ENCODE data around the gene CST7. TPM values are rescaled to one million over a fixed set of nuclear protein-coding genes. Genes with fewer than 3 reads are reported as not detected.

Gene CST7
- polyA plus RNA-seq, 1 donor from 2014 or later, result not detected

DNA sequence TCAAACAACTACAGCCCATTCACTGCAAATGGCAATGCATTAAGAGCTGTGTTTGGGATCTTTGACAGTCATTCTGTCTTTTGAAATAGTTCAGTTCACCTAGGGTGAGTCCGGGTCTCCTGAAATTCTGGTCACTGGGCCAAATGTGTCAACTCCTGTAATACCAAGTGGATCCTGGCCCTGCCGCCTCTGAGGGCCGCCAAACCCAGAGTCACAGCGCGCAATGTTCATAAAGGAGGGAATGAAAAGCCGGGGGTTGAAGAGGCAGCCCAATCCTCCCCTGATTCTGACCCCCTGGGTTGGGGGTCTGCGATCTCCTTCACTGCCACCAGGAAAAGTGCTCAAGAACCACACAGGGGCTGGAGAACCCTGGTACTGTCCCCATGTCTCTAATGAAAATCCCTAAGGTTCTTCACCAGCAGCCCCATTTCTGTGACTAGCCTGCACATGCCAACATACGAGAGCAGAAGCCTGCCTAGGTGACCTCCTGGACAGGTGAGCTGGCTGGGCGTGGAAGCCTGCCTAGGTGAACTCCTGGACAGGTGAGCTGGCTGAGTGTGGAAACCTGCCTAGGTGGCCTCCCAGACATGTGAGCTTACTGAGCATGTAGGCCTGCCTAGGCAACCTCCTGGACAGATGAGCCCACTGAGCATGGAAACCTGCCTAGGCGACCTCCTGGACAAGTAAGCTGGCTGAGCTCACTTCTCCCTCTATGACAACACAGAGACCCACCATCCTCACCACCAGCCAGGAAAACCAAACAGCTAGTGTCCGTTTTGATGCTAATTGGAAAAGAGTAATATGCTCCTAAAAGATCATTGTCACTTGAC is 59.5 kb downstream of the CST7 start:
- TF ChIP-seq EZH2 (IDR thresholded peaks at IDR 0.05; ENCODE audit: borderline replicate concordance, insufficient read depth, low read length, poor library complexity, severe bottlenecking) (no peak), SMC3 (conservative IDR thresholded peaks at IDR 0.05; ENCODE audit: poor library complexity) (no peak), MXI1 (conservative IDR thresholded peaks at IDR 0.05; ENCODE audit: poor library complexity, severe bottlenecking) (no peak), POLR2AphosphoS5 (IDR thresholded peaks at IDR 0.05) (no peak), RAD21 (conservative IDR thresholded peaks at IDR 0.05) (no peak), TAF1 (IDR thresholded peaks at IDR 0.05; ENCODE audit: low read depth) (no peak), EP300 (conservative IDR thresholded peaks at IDR 0.05; ENCODE audit: poor library complexity, severe bottlenecking) (no peak), REST (IDR thresholded peaks at IDR 0.05; ENCODE audit: borderline replicate concordance) (no peak), CTCF (IDR thresholded peaks at IDR 0.05; ENCODE audit: poor library complexity, severe bottlenecking) (no peak)
- Histone ChIP-seq H3K9me3 (ENCODE audit: low read length) (no peaks in the 10 kb centered on the region), H3F3A (ENCODE audit: insufficient read depth, low read length, poor library complexity, severe bottlenecking) (no peaks in the 10 kb centered on the region), H3K9me2 (ENCODE audit: insufficient read depth, low read length) (no peaks in the 10 kb centered on the region), H2AFZ (ENCODE audit: low read depth, low read length) (no peak overlapping the region), H3K79me2 (replicated peaks; ENCODE audit: insufficient read depth, low read length) (no peaks in the 10 kb centered on the region), H3K27ac (ENCODE audit: low read length) (no peak overlapping the region), H3K4me3 (ENCODE audit: low read length) (no peak overlapping the region), H3K36me3 (ENCODE audit: insufficient read depth, low read length) (no peaks in the 10 kb centered on the region), H3K4me2 (ENCODE audit: low read length) (no peak overlapping the region), H3K9ac (ENCODE audit: low read length) (no peak overlapping the region), H4K20me1 (ENCODE audit: insufficient read depth) (no peaks in the 10 kb centered on the region), H3K27me3 (ENCODE audit: insufficient read depth, low read depth, low read length) (no peaks in the 10 kb centered on the region)

Small RNA genes lying within 50 kb of the gene (small RNA-seq; reads per million reads assigned to genes)
- 0 reads per million in 3 experiments for gene RNU6-1257P

Other genes starting within 250 kb of the CST7 start
- gene APMAP, start 43.5 kb downstream of the CST7 start, polyA plus RNA-seq, result 140 and 149 TPM in 2 replicates
- gene ACSS1, start 108.9 kb downstream of the CST7 start, polyA plus RNA-seq, result 0.14 TPM in 1 of 2 replicates, not detected in the other
- gene VSX1, start 132.9 kb downstream of the CST7 start, polyA plus RNA-seq, result not detected in 2 replicates
- 143 and 184 TPM in 2 replicates for gene ENTPD6, start 246.4 kb downstream of the CST7 start, polyA plus RNA-seq